NCI-H510A treated with DMSO at 0.1 percent for 48 hours (cell line): Measurements from ENCODE around the gene TMEM14A.
A peak's percentile ranks its signal among the peaks of the same experiment; 100 is the strongest.
"Not testable (repeated sequence)": the region's sequence is repeated elsewhere in the genome, so short reads cannot be mapped to it uniquely, and the experiment has no call there.

ENCODE experiments used
- DNase-seq: peaks from one replicate; lab custom pipeline; 2025; lab: John Stamatoyannopoulos, UW

TMEM14A gene

GRCh38 chr6:52670502-52671409, at the start of gene TMEM14A:
TMEM14A (plus strand) TSS chr6:52671113; CDS start chr6:52677103, 5,990 bp downstream.
- DNase-seq = peak; percentile 99

DNA sequence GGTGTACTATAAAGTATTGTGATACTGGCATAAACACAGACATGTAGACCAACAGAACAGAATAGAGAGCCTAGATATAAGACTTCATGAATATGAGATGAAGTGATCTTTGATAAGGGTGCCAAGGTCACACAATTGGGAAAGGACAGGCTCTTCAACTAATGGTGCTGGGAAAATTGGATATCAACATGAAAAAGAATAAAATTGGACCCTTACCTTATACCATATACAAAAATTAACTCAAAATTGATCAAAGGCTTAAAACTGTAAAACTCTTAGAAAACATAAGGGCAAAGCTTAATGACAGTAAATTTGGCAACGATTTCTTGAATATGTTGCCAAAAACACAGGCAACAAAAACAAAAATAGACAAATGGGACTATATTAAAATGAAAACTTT, 49.3 kb upstream of the TMEM14A start:
- no peak for DNase-seq

DNA sequence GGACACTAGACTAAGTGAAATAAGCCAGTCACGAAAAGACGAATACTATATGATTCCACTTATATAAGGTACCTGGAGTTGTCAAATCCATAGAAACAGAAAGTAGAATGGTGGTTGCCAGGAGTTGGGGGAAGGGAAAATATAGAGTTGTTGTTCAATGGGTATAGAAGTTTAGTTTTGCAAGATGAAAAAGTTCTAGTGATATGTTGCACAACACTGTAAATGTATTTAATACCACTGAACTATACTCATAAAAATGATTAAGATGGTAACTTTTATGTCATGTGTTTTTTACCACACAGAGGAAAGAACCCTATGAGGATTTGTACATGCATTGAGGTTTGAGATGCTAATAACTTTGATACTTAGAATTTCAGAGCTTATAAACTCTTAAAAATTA, 48.1 kb upstream of the TMEM14A start:
- no peak for DNase-seq

DNA sequence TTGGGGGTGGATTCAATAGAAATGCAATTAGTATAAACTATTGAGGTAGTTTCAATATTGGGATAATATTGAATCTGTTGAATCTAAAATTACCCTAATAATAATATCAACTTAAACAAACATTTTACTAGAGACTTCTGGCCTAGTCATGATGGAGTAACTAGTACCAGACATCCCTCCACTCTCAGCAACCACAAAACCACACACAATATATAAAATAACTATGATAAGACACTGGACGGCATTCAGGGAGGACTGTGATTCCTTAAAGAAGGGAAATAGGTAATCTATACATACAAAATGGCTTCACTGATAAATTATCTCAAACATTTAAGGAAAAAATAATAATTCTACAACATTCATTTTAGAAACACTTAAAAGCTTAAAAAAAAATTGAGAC, 38.9 kb upstream of the TMEM14A start:
- DNase-seq = no peak

DNA sequence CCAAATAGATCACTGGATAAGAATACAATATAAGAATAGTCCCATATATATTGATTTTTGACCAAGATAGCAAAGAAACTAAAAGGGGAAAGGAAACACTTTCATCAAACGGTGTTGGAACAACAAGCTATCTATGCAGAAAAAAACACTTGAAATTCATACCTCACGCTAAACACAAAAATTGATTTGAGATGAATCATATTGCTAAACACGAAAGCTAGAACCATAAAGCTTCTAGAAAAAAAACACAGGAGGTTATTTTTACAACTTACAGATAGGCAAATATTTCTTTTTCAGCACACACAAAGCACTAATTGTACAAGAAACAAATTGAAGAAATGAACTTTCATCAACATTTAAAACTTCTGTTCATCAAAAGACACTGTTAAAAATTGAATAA, 36.7 kb upstream of the TMEM14A start:
- no peak for DNase-seq

DNA sequence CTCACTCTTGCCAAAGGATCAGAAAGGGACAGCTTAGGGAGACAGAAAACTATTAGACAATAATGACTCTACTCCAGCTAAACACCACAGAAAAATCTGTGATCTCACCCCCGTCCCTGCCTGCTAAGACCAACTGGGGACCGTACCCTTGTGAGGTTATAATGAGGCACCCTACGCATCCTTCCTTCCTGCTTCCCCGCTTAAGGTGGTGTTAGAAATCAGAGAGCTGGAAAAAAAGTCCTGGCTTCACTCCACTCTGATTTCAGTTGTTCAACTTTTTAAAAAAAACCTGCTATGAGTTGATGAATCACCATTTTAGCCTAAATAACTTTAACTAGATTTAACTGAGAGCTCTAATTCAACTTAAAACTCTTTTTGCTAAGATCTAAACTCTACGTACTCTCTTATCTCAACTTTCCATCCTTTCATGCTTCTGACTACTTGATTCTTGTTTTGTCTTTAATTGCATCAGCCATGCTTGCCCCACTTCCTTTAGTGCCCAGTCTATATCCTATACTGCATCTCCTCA, 35.8 kb upstream of the TMEM14A start:
- DNase-seq = no peak

DNA sequence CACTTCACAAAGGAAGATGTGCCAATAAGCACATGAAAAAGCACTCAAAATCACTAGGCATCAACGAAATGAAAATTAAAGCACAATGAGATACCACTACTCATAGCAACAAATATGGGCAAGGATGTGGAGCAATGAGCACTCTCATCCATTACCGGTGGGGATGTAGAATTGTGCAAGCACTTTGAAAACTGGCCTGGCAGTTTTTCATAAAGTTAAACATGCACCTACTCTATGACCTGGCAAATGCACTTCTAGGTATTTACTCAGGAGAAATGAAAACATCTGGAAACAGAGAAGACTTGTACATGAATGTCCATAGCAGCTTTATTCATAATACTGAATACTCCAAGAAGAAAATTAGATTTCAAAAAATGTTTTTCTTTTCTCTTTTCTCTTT, 34.1 kb upstream of the TMEM14A start:
- no peak for DNase-seq

- DNase-seq = no peak
These were observed 31.4 kb upstream of the TMEM14A start for GRCh38 chr6:52639493-52639892.

DNA sequence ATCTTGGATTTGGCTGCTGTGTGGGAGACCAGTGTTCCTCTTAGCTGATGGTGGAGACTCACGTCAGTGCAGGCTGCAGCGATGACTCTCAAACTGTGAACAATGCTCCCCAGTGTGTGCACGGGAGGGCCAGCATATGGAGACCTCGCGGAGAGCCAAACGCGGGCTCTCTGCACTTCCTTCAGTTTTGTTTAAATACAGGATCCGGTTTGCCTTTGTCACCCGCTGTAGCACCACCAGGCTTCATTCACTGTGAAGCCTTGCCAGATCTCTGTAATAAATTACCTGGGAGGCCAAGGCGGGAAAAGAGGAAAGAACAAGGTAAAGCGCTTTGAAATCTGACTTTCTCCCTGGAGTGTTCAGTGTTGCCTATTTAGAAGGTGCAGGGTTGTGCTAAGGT, 30.7 kb upstream of the TMEM14A start:
- DNase-seq = peak; percentile 45

DNA sequence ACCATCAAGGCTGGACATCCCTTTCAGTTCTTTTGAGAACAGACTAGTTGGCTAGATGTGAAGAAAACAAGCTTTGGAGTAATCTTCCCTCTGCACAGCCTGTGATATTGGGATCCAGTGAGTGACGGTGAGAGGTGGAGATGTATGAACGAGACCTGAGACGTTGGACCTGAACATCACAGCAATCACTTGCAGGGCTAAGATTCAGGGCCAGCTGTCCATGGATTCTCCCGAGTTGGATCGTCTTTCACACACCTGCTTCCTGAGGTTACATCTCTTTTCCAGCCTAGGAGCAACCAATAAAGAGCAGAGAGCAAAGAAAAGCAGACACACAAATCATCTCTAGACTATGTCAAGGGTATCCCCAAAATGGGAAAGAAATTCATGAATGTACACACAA, 30.0 kb upstream of the TMEM14A start:
- DNase-seq = peak; percentile 33

DNA sequence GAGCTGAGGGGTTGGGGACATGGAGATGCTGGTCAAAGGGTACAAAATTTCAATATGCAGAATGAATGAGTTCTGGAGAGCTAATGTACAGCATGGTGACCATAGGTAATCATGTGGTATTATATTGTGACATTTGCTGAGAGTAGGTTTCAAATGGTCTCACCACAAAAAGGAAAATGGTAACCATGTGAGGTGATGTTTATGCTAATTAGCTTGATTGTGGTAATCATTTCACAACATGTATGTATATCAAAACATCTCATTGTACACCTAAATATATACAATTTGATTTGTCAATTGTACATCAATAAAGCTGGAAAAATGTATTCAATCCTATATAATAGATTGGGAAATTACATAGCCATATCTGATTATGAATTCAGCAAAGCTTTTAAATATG, 29.5 kb upstream of the TMEM14A start:
- DNase-seq = no peak

DNA sequence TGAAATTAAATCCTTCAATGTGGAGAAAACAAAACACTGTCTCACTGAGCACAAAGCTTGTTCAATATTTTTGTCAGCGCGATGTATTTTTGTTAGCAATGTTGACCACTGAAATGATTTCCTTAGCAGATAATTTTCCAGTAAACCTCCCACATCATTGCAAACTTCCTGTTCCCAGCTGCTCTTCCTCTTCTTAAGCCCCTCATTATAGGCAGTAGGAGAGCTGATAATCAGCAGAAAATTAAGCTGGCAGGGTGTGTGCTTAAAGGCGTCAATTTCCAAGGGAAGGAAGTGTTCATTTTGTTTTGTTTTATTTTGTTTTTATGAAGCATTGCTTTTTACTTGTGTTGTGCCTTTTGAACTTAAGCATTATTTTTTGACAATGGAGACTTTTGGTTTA, 29.1 kb upstream of the TMEM14A start:
- no peak for DNase-seq

DNA sequence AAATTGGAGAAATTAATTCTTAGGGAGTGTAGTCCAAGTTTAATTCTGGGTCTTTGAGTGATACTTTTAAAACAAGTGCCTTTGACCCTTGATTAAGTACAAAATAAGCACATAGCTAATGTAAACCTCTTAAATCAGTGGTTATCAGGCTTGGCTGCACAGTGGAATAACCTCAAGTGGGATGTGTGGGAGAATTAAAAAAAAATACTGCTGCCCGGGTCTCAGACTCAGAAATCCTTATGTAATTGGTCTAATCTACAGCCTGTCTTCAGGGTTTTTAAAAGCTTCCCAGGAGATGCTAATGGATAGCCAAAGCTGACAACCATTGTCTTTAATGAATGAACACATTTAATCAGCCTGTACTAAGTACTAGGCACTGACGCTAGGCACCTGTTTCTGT, 28.5 kb upstream of the TMEM14A start:
- no peak for DNase-seq

GRCh38 chr6:52643158-52643557, 27.8 kb upstream of the TMEM14A start:
- DNase-seq = no peak

GRCh38 chr6:52644253-52644652, 26.7 kb upstream of the TMEM14A start:
- DNase-seq = no peak

DNA sequence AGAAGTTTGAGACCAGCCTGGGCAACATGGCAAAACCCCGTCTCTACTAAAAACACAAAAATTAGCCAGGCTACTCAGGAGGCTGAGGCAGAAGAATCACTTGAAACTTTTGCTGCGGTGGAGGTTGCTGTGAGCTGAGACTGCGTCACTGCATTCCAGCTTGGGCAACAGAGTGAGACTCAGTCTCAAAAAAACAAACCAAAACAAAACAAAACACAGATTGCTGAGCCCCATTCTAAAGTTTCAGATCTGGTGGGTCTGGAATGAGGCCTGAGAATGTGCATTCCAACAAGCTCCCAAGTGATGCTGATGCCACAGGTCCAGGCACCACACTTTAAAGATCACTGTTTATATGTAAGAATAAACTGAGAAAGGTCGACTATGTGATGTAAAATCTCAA, 24.9 kb upstream of the TMEM14A start:
- DNase-seq = no peak

DNA sequence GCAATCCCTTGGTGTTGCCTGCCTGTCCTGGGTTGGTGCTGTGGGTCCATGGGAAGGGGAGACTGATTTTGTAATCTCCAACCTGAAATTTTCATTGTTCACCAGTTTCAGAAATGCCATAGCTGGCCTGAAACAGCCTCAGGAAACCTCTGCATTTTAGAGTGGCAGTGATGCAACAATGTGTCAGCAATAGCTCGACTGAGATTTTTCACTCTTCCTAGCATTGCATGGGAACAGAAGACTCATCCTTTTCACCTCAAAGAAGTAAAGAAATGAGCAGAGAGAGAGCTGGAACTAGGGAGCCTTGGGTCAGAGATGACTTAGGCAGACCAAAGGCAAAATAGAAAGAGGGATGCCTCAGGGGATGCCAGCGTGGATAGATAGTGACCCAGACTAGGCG, 23.7 kb upstream of the TMEM14A start:
- no peak for DNase-seq

DNA sequence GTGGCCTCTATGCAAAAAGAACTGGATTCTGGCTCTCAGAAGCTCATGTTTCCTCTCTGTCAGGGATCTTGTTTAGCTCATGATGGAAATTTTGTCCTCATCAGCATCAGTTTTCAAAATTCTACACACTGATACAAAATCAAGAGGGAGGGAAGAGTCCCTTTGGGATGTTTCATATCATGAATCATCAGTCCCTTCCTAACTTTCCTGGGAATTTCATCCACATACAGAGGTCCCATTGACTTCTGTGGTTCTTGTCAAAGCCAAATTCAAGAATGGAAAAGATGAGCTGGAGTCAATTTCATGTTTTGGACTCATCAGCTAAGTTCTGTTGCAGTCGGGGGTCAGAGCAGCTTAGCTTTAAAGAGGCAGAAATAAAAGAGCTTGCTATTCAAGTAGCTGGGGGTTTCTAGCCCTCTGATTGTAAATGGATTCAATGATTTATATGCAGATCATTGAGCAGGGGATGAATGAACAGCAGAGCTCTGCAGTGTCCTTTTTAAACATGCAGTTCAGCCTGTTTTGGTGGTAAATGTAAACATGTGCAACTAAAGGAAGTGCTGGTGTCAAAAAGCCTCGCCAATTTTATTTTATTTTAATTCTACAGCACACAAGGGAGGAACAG, 21.3 kb upstream of the TMEM14A start:
- no peak for DNase-seq

GRCh38 chr6:52650941-52651340, 20.0 kb upstream of the TMEM14A start:
- DNase-seq = no peak

- no peak for DNase-seq
These were observed 17.8 kb upstream of the TMEM14A start for GRCh38 chr6:52653151-52653550.

DNA sequence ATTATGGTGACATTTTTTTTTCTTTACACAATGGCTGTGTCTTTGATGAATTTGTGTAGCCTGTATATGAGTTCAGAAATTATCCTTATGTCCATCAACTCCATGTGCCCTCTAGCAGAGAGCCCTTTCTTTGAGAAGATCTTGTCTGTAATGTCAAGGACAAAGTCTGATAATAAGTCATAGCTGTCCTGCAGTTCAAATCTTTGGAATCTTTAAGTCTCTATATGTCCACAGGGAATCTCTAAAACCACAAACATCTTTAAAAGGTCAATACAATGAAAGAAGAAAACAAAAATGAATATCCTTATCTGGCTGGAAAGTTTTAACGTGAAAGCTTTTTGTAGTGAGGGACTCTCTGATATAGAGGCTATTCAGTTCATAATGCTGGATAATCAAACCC, 16.9 kb upstream of the TMEM14A start:
- no peak for DNase-seq

DNA sequence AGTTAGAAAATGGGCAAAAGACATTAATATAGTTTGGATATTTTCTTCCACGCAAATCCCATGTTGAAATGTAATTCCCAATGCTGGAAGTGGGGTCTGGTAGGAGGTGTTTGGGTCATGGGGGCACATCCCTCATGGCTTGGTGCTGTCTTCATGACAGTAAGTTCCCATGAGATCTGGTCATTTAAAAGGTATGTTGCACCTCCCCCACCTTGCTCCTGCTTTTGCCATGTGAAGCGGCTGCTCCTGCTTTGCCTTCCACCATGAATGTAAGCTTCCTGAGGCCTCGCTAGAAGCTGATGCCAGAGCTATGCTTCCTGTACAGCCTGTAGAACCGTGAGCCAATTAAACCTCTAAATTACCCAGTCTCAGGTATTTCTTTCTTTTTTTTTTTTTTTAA, 16.3 kb upstream of the TMEM14A start:
- DNase-seq = no peak

- DNase-seq = not testable (repeated sequence)
These were observed 15.0 kb upstream of the TMEM14A start for GRCh38 chr6:52655941-52656340.
